WTC11 (cell line): ENCODE measurements around the gene JUND. TPM values are rescaled to one million over a fixed set of nuclear protein-coding genes. Genes with fewer than 3 reads are reported as not detected.

Experiments
- AR ChIP-seq: fragments of 250-450 bp; sonication (Bioruptor Pico); IDR thresholded peaks from 2 replicates; pipeline ENCODE4 v1.9.0; 2021; ENCODE audit warnings: mild to moderate bottlenecking
- ATF1 ChIP-seq: sonication (generic); formaldehyde crosslinking; IDR thresholded peaks from 2 replicates; pipeline ENCODE4 v1.8.1; 2023; ENCODE audit warnings: mild to moderate bottlenecking, moderate library complexity, missing genetic modification reagents
- E2F1 ChIP-seq: sonication (generic); formaldehyde crosslinking; IDR thresholded peaks from 2 replicates; pipeline ENCODE4 v1.8.0; 2022; ENCODE audit warnings: mild to moderate bottlenecking, missing genetic modification reagents
- ELF4 ChIP-seq: sonication (generic); formaldehyde crosslinking; IDR thresholded peaks from 2 replicates; pipeline ENCODE4 v1.8.1; 2022; ENCODE audit warnings: low read depth, mild to moderate bottlenecking, moderate library complexity, missing genetic modification reagents
- ESRRA ChIP-seq: sonication (generic); formaldehyde crosslinking; IDR thresholded peaks from 2 replicates; pipeline ENCODE4 v1.8.1; 2022; ENCODE audit warnings: mild to moderate bottlenecking, missing genetic modification reagents, borderline replicate concordance
- ETV6 ChIP-seq: sonication (generic); formaldehyde crosslinking; IDR thresholded peaks from 2 replicates; pipeline ENCODE4 v1.8.1; 2022; ENCODE audit warnings: mild to moderate bottlenecking, missing genetic modification reagents
- FOXP1 ChIP-seq: sonication (generic); formaldehyde crosslinking; IDR thresholded peaks from 2 replicates; pipeline ENCODE4 v1.8.0; 2022; ENCODE audit warnings: missing genetic modification reagents, mild to moderate bottlenecking, moderate library complexity, borderline replicate concordance
- IRF2 ChIP-seq: sonication (generic); formaldehyde crosslinking; IDR thresholded peaks from 2 replicates; pipeline ENCODE4 v1.8.0; 2022; ENCODE audit warnings: low read depth, missing genetic modification reagents, borderline replicate concordance
- JUN ChIP-seq: sonication (generic); formaldehyde crosslinking; IDR thresholded peaks from 2 replicates; pipeline ENCODE4 v1.8.0; 2023; ENCODE audit warnings: mild to moderate bottlenecking, missing genetic modification reagents
- KAT7 ChIP-seq: sonication (generic); formaldehyde crosslinking; IDR thresholded peaks from 2 replicates; pipeline ENCODE4 v1.8.1; 2023; ENCODE audit warnings: missing genetic modification reagents, mild to moderate bottlenecking, borderline replicate concordance
- MYBL2 ChIP-seq: sonication (generic); formaldehyde crosslinking; IDR thresholded peaks from 2 replicates; pipeline ENCODE4 v1.8.1; 2023; ENCODE audit warnings: mild to moderate bottlenecking, moderate library complexity, missing genetic modification reagents
- NR1H2 ChIP-seq: sonication (generic); formaldehyde crosslinking; IDR thresholded peaks from 2 replicates; pipeline ENCODE4 v1.9.0; 2021; ENCODE audit warnings: mild to moderate bottlenecking, moderate library complexity, missing genetic modification reagents
- NR2C2 ChIP-seq: sonication (generic); formaldehyde crosslinking; IDR thresholded peaks from 2 replicates; pipeline ENCODE4 v1.8.0; 2022; ENCODE audit warnings: mild to moderate bottlenecking, missing genetic modification reagents
- RORB ChIP-seq: fragments of 250-450 bp; sonication (Bioruptor Pico); IDR thresholded peaks from 2 replicates; pipeline ENCODE4 v1.9.0; 2021; ENCODE audit warnings: mild to moderate bottlenecking
- SOX15 ChIP-seq: fragments of 250-450 bp; sonication (Bioruptor Pico); IDR thresholded peaks from 2 replicates; pipeline ENCODE4 v1.9.0; 2021; ENCODE audit warnings: mild to moderate bottlenecking
- TCF7 ChIP-seq: sonication (generic); formaldehyde crosslinking; IDR thresholded peaks from 2 replicates; pipeline ENCODE4 v1.8.0; 2022; ENCODE audit warnings: mild to moderate bottlenecking, low read depth, missing genetic modification reagents, moderate library complexity
- TP53 ChIP-seq: sonication (generic); formaldehyde crosslinking; IDR thresholded peaks from 2 replicates; pipeline ENCODE4 v1.8.1; 2023; ENCODE audit warnings: mild to moderate bottlenecking, missing genetic modification reagents
- ZNF219 ChIP-seq: sonication (generic); formaldehyde crosslinking; IDR thresholded peaks from 2 replicates; pipeline ENCODE4 v1.8.0; 2023; ENCODE audit warnings: missing genetic modification reagents, mild to moderate bottlenecking, borderline replicate concordance
- ZNF263 ChIP-seq: sonication (generic); formaldehyde crosslinking; IDR thresholded peaks from 2 replicates; pipeline ENCODE4 v1.8.1; 2022; ENCODE audit warnings: low read depth, mild to moderate bottlenecking, moderate library complexity, missing genetic modification reagents
- ZNF396 ChIP-seq: fragments of 250-450 bp; sonication (Bioruptor Pico); IDR thresholded peaks from 2 replicates; pipeline ENCODE4 v1.8.0; 2021; ENCODE audit warnings: mild to moderate bottlenecking, moderate library complexity, borderline replicate concordance
- ZNF416 ChIP-seq: fragments of 250-450 bp; sonication (Bioruptor Pico); IDR thresholded peaks from 2 replicates; pipeline ENCODE4 v1.9.0; 2021; ENCODE audit warnings: mild to moderate bottlenecking, inconsistent platforms
- ZNF671 ChIP-seq: fragments of 250-450 bp; sonication (Bioruptor Pico); IDR thresholded peaks from 2 replicates; pipeline ENCODE4 v1.8.0; 2021; ENCODE audit warnings: mild to moderate bottlenecking
- total RNA-seq: library from RNA; stranded (reverse); gene quantifications from 3 replicates; pipeline ENCODE4 v1.2.3, GENCODE V29; 2021
- TF ChIP-seq, protein P1 (sequence below): sonication (generic); formaldehyde crosslinking; IDR thresholded peaks from 2 replicates; pipeline ENCODE4 v1.8.1; 2022; ENCODE audit warnings: low read depth, mild to moderate bottlenecking, moderate library complexity, missing genetic modification reagents, borderline replicate concordance
- TF ChIP-seq, protein P2 (sequence below): fragments of 250-450 bp; sonication (Bioruptor Pico); IDR thresholded peaks from 2 replicates; pipeline ENCODE4 v1.8.0; 2021; ENCODE audit warnings: mild to moderate bottlenecking
- TF ChIP-seq, protein P3 (sequence below): sonication (generic); formaldehyde crosslinking; IDR thresholded peaks from 2 replicates; pipeline ENCODE4 v1.8.1; 2023; ENCODE audit warnings: mild to moderate bottlenecking, missing genetic modification reagents, borderline replicate concordance
- TF ChIP-seq, protein P4 (sequence below): sonication (generic); formaldehyde crosslinking; IDR thresholded peaks from 2 replicates; pipeline ENCODE4 v1.8.1; 2022; ENCODE audit warnings: mild to moderate bottlenecking, moderate library complexity, missing genetic modification reagents
- TF ChIP-seq, protein P5 (sequence below): sonication (generic); formaldehyde crosslinking; IDR thresholded peaks from 2 replicates; pipeline ENCODE4 v1.8.1; 2023; ENCODE audit warnings: mild to moderate bottlenecking, missing genetic modification reagents, moderate library complexity
- TF ChIP-seq, protein P6 (sequence below): sonication (generic); formaldehyde crosslinking; IDR thresholded peaks from 2 replicates; pipeline ENCODE4 v1.8.1; 2022; ENCODE audit warnings: missing genetic modification reagents, borderline replicate concordance

JUND gene
- total RNA-seq, 1 experiment from 2014 or later = 121 TPM

DNA sequence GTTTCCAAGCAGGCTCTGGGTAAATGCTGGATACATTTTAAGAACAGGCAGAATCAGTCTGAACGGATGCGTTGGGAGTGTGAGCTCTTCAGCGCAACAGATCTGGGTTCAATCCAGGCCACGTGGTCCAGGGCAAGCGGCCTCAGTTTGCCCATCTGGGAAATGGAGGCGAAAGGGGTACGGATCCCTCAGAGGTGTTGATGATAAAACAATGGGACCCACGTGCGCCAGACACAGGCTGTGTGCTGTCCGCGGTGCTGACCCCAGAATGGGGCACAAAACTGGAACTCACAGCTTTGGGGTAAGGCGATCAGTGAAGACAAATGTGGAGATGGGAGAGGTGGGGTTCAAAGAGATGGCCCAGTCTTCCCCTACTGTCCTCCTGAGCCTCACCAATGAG, 42.1 kb downstream of the JUND start (continued):
- TF ChIP-seq, protein P1, sequence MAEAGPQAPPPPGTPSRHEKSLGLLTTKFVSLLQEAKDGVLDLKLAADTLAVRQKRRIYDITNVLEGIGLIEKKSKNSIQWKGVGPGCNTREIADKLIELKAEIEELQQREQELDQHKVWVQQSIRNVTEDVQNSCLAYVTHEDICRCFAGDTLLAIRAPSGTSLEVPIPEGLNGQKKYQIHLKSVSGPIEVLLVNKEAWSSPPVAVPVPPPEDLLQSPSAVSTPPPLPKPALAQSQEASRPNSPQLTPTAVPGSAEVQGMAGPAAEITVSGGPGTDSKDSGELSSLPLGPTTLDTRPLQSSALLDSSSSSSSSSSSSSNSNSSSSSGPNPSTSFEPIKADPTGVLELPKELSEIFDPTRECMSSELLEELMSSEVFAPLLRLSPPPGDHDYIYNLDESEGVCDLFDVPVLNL (CRISPR knock-in tag) = no peak
- TF ChIP-seq, protein P2, sequence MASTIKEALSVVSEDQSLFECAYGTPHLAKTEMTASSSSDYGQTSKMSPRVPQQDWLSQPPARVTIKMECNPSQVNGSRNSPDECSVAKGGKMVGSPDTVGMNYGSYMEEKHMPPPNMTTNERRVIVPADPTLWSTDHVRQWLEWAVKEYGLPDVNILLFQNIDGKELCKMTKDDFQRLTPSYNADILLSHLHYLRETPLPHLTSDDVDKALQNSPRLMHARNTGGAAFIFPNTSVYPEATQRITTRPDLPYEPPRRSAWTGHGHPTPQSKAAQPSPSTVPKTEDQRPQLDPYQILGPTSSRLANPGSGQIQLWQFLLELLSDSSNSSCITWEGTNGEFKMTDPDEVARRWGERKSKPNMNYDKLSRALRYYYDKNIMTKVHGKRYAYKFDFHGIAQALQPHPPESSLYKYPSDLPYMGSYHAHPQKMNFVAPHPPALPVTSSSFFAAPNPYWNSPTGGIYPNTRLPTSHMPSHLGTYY (CRISPR knock-in tag) = no peak
- no peak for TF ChIP-seq ZNF263 (CRISPR knock-in tag)
- TF ChIP-seq ELF4 (CRISPR knock-in tag) = no peak
- no peak for TF ChIP-seq ETV6 (CRISPR knock-in tag)
- no peak for TF ChIP-seq KAT7
- TF ChIP-seq, protein P3, sequence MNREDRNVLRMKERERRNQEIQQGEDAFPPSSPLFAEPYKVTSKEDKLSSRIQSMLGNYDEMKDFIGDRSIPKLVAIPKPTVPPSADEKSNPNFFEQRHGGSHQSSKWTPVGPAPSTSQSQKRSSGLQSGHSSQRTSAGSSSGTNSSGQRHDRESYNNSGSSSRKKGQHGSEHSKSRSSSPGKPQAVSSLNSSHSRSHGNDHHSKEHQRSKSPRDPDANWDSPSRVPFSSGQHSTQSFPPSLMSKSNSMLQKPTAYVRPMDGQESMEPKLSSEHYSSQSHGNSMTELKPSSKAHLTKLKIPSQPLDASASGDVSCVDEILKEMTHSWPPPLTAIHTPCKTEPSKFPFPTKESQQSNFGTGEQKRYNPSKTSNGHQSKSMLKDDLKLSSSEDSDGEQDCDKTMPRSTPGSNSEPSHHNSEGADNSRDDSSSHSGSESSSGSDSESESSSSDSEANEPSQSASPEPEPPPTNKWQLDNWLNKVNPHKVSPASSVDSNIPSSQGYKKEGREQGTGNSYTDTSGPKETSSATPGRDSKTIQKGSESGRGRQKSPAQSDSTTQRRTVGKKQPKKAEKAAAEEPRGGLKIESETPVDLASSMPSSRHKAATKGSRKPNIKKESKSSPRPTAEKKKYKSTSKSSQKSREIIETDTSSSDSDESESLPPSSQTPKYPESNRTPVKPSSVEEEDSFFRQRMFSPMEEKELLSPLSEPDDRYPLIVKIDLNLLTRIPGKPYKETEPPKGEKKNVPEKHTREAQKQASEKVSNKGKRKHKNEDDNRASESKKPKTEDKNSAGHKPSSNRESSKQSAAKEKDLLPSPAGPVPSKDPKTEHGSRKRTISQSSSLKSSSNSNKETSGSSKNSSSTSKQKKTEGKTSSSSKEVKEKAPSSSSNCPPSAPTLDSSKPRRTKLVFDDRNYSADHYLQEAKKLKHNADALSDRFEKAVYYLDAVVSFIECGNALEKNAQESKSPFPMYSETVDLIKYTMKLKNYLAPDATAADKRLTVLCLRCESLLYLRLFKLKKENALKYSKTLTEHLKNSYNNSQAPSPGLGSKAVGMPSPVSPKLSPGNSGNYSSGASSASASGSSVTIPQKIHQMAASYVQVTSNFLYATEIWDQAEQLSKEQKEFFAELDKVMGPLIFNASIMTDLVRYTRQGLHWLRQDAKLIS (CRISPR knock-in tag) = no peak
- no peak for TF ChIP-seq NR1H2 (CRISPR knock-in tag)
- peak; percentile 71; the same call in 1 of the 2 replicates for TF ChIP-seq JUN
- peak; percentile 80; the same call in 1 of the 2 replicates for TF ChIP-seq ZNF219
- TF ChIP-seq ESRRA (CRISPR knock-in tag) = no peak
- TF ChIP-seq ZNF416 (CRISPR knock-in tag) = no peak
- TF ChIP-seq ZNF671 = no peak
- TF ChIP-seq FOXP1 (CRISPR knock-in tag) = peak; percentile 66; the same call in 1 of the 2 replicates
- TF ChIP-seq RORB (CRISPR knock-in tag) = no peak
- no peak for TF ChIP-seq SOX15 (CRISPR knock-in tag)
- TF ChIP-seq TP53 = no peak
- TF ChIP-seq, protein P4, sequence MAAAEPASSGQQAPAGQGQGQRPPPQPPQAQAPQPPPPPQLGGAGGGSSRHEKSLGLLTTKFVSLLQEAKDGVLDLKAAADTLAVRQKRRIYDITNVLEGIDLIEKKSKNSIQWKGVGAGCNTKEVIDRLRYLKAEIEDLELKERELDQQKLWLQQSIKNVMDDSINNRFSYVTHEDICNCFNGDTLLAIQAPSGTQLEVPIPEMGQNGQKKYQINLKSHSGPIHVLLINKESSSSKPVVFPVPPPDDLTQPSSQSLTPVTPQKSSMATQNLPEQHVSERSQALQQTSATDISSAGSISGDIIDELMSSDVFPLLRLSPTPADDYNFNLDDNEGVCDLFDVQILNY (CRISPR knock-in tag) = no peak
- TF ChIP-seq E2F1 (CRISPR knock-in tag) = no peak
- no peak for TF ChIP-seq ZNF396 (CRISPR knock-in tag)
- TF ChIP-seq TCF7 (CRISPR knock-in tag) = peak; percentile 72; the same call in 1 of the 2 replicates
- TF ChIP-seq, protein P5, sequence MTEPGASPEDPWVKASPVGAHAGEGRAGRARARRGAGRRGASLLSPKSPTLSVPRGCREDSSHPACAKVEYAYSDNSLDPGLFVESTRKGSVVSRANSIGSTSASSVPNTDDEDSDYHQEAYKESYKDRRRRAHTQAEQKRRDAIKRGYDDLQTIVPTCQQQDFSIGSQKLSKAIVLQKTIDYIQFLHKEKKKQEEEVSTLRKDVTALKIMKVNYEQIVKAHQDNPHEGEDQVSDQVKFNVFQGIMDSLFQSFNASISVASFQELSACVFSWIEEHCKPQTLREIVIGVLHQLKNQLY (CRISPR knock-in tag) = no peak
- no peak for TF ChIP-seq MYBL2 (CRISPR knock-in tag)
- no peak for TF ChIP-seq NR2C2 (CRISPR knock-in tag)
- TF ChIP-seq, protein P6, sequence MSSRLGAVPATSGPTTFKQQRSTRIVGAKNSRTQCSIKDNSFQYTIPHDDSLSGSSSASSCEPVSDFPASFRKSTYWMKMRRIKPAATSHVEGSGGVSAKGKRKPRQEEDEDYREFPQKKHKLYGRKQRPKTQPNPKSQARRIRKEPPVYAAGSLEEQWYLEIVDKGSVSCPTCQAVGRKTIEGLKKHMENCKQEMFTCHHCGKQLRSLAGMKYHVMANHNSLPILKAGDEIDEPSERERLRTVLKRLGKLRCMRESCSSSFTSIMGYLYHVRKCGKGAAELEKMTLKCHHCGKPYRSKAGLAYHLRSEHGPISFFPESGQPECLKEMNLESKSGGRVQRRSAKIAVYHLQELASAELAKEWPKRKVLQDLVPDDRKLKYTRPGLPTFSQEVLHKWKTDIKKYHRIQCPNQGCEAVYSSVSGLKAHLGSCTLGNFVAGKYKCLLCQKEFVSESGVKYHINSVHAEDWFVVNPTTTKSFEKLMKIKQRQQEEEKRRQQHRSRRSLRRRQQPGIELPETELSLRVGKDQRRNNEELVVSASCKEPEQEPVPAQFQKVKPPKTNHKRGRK (CRISPR knock-in tag) = no peak
- no peak for TF ChIP-seq IRF2 (CRISPR knock-in tag)
- TF ChIP-seq AR (CRISPR knock-in tag) = no peak
- no peak for TF ChIP-seq ATF1 (CRISPR knock-in tag)
